ENCODE measurements around the gene PPM1N. TPM values are rescaled to one million over a fixed set of nuclear protein-coding genes. Genes with fewer than 3 reads are reported as not detected.

Gene PPM1N
- total RNA-seq, 1 experiment from 2014 or later = 1.2 TPM

DNA sequence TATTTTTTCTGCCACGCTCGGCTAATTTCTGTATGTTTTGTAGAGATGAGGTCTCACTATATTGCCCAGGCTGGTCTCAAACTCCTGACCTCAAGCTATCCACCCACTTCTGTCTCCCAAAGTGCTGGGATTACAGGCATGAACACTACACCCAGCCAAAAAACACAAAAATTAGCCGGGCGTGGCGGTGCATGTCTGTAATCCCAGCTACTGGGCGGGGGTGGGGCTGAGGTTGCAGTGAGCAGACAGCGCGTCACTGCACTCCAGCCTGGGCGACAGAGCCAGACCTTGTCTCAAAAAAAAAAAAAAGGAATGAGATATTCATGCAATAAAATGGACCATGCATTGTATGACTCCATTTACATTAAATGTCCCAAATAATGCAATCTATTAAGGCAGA is 41.2 kb downstream of the PPM1N start:
- no peaks in the 10 kb centered on the region for H3K4me1 Mint-ChIP-seq (ENCODE audit: low read depth, unreplicated experiment)
- intact Hi-C loops (cut with micrococcal nuclease; ENCODE audit: unreplicated experiment) = no loop called here
- H3K27ac Mint-ChIP-seq (ENCODE audit: unreplicated experiment) = no peak overlapping the region
- POLR2A ChIA-PET = no interaction called here
- Histone ChIP-seq H3K4me3 (ENCODE audit: low read depth, low read length) (no peak overlapping the region), H3K9me3 (peaks cover 10% of the 10 kb centered on the region; the same call in 1 of the 2 replicates), H3K36me3 (ENCODE audit: control insufficient read depth, insufficient read depth, low read length) (no peaks in the 10 kb centered on the region), H3K4me1 (peaks cover 6% of the 10 kb centered on the region), H3K27me3 (replicated peaks; ENCODE audit: control insufficient read depth, insufficient read depth, low read length) (no peaks in the 10 kb centered on the region)
- CTCF ChIA-PET = no interaction called here
- TF ChIP-seq, protein P1, sequence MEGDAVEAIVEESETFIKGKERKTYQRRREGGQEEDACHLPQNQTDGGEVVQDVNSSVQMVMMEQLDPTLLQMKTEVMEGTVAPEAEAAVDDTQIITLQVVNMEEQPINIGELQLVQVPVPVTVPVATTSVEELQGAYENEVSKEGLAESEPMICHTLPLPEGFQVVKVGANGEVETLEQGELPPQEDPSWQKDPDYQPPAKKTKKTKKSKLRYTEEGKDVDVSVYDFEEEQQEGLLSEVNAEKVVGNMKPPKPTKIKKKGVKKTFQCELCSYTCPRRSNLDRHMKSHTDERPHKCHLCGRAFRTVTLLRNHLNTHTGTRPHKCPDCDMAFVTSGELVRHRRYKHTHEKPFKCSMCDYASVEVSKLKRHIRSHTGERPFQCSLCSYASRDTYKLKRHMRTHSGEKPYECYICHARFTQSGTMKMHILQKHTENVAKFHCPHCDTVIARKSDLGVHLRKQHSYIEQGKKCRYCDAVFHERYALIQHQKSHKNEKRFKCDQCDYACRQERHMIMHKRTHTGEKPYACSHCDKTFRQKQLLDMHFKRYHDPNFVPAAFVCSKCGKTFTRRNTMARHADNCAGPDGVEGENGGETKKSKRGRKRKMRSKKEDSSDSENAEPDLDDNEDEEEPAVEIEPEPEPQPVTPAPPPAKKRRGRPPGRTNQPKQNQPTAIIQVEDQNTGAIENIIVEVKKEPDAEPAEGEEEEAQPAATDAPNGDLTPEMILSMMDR (IDR thresholded peaks at IDR 0.05; ENCODE audit: insufficient read depth in 1 of 2, low read depth in 1 of 2, low read length in 1 of 2, severe bottlenecking in 1 of 2, unreplicated experiment in 1 of 2) = no peak
- H3K9me3 Mint-ChIP-seq (ENCODE audit: unreplicated experiment) = no peaks in the 10 kb centered on the region
- no peak overlapping the region for H3K4me3 Mint-ChIP-seq (ENCODE audit: unreplicated experiment)
- DNase-seq = no peak
- H3K27me3 Mint-ChIP-seq (ENCODE audit: insufficient read depth, unreplicated experiment) = no peaks in the 10 kb centered on the region
- BruUV-seq (replicated peaks) = no TSS peak
- H3K36me3 Mint-ChIP-seq (ENCODE audit: insufficient read depth, unreplicated experiment) = peaks cover 6% of the 10 kb centered on the region

- no peaks in the 10 kb centered on the region for H3K9me3 Mint-ChIP-seq (ENCODE audit: unreplicated experiment)
- no TSS peak for BruUV-seq (replicated peaks)
- Histone ChIP-seq H3K36me3 (ENCODE audit: control insufficient read depth, insufficient read depth, low read length) (no peaks in the 10 kb centered on the region), H3K9me3 (0 out of 2 replicates have a peak, but pooled peaks cover 4% of the 10 kb centered on the region), H3K4me1 (peaks cover 6% of the 10 kb centered on the region), H3K27me3 (replicated peaks; ENCODE audit: control insufficient read depth, insufficient read depth, low read length) (no peaks in the 10 kb centered on the region), H3K4me3 (ENCODE audit: low read depth, low read length) (no peak overlapping the region)
- no peaks in the 10 kb centered on the region for H3K27me3 Mint-ChIP-seq (ENCODE audit: insufficient read depth, unreplicated experiment)
- H3K4me1 Mint-ChIP-seq (ENCODE audit: low read depth, unreplicated experiment) = no peaks in the 10 kb centered on the region
- TF ChIP-seq, protein P1 (IDR thresholded peaks at IDR 0.05; ENCODE audit: insufficient read depth in 1 of 2, low read depth in 1 of 2, low read length in 1 of 2, severe bottlenecking in 1 of 2, unreplicated experiment in 1 of 2) = no peak
- DNase-seq = no peak
- ChIA-PET POLR2A (no interaction called here), CTCF (interaction anchor here (0.7 to 1.0 kb wide), 2 partner anchors 16 to 35 kb away, joined by 3 to 5 read pairs; no protein-coding TSS in a partner anchor)
- intact Hi-C loops (cut with micrococcal nuclease; ENCODE audit: unreplicated experiment) = no loop called here
- no peak overlapping the region for H3K4me3 Mint-ChIP-seq (ENCODE audit: unreplicated experiment)
- H3K36me3 Mint-ChIP-seq (ENCODE audit: insufficient read depth, unreplicated experiment) = peaks cover 6% of the 10 kb centered on the region
- H3K27ac Mint-ChIP-seq (ENCODE audit: unreplicated experiment) = no peak overlapping the region
Observed at GRCh38 chr19:45542234-45542668, 44.0 kb downstream of the PPM1N start.

GRCh38 chr19:45547211-45547770 is 49.0 kb downstream of the PPM1N start:
- H3K4me3 ChIP-seq (ENCODE audit: low read depth, low read length) = no peak overlapping the region
- no peaks in the 10 kb centered on the region for H3K9me3 Mint-ChIP-seq (ENCODE audit: unreplicated experiment)
- intact Hi-C loops (cut with micrococcal nuclease; ENCODE audit: unreplicated experiment) = no loop called here
- H3K27me3 ChIP-seq (replicated peaks; ENCODE audit: control insufficient read depth, insufficient read depth, low read length) = no peaks in the 10 kb centered on the region
- TF ChIP-seq, protein P1 (IDR thresholded peaks at IDR 0.05; ENCODE audit: insufficient read depth in 1 of 2, low read depth in 1 of 2, low read length in 1 of 2, severe bottlenecking in 1 of 2, unreplicated experiment in 1 of 2) = no peak
- H3K9me3 ChIP-seq = no peaks in the 10 kb centered on the region
- no peaks in the 10 kb centered on the region for H3K4me1 Mint-ChIP-seq (ENCODE audit: low read depth, unreplicated experiment)
- ChIA-PET POLR2A (no interaction called here), CTCF (interaction anchor here (1.2 kb wide), 1 partner anchor 11 kb away, joined by 3 read pairs; no protein-coding TSS in a partner anchor)
- H3K4me1 ChIP-seq = peaks cover under 1% of the 10 kb centered on the region
- DNase-seq = no peak
- no peaks in the 10 kb centered on the region for H3K36me3 ChIP-seq (ENCODE audit: control insufficient read depth, insufficient read depth, low read length)
- no peak overlapping the region for H3K4me3 Mint-ChIP-seq (ENCODE audit: unreplicated experiment)
- H3K27me3 Mint-ChIP-seq (ENCODE audit: insufficient read depth, unreplicated experiment) = no peaks in the 10 kb centered on the region
- no TSS peak for BruUV-seq (replicated peaks)
- peaks cover 6% of the 10 kb centered on the region for H3K36me3 Mint-ChIP-seq (ENCODE audit: insufficient read depth, unreplicated experiment)
- H3K27ac Mint-ChIP-seq (ENCODE audit: unreplicated experiment) = no peak overlapping the region
